Activated CD4-positive, alpha-beta T cell treated with anti-CD3 and anti-CD28 coated beads, Interleukin-2, Interleukin-6, amounts not matched to agents 100 ng/mL and 50 ng/mL, durations not matched to agents 16 hours and 8 hours (primary cell): ENCODE results near the gene SYCE1.
"Not testable (repeated sequence)": the region's sequence is repeated elsewhere in the genome, so short reads cannot be mapped to it uniquely, and the experiment has no call there.

Experiments used
- DNase-seq: peaks from one replicate; pipeline ENCODE4 v3.0.0-alpha.2; 2020

SYCE1 gene

GRCh38 chr10:133555521-133555920, 9.9 kb downstream of the SYCE1 start:
- no peak for DNase-seq

DNA sequence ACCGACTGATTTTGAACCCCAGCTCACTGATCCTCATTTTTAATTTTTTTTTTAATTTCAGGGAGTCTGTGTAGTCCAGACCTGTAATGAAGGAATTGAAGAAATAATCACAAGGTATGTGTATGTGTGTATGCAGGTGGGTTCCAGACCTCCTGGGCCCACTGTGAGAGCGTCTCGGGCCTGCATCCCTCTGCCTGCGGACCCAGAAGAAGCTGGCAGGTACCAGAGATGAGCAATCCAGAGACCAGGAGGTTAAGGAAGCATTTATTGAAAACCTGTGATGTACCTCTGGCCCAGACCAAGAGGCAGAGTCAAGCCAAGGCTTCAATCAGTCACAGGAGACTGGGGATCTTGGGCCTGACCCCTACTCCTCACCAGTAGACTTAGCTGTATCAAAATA, 10.8 kb downstream of the SYCE1 start:
- no peak for DNase-seq

DNA sequence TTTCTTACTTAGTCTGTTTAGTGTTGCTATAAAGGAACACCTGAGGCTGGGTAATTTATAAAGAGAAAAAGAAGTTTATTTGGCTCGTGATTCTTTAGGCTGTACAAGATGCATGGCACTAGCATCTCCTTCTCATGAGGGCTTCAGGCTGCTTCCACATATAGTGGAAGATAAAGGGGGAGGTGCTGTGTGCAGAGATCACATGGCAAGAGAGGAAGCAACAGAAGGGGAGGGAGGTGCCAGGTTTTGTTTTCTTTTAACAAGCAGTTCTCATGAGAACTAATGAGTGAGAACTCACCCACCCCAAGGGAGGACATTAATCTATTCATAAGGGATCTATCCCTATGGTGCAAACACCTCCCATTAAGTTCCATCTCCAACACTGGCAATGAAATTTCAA, 20.9 kb downstream of the SYCE1 start:
- DNase-seq: no peak

DNA sequence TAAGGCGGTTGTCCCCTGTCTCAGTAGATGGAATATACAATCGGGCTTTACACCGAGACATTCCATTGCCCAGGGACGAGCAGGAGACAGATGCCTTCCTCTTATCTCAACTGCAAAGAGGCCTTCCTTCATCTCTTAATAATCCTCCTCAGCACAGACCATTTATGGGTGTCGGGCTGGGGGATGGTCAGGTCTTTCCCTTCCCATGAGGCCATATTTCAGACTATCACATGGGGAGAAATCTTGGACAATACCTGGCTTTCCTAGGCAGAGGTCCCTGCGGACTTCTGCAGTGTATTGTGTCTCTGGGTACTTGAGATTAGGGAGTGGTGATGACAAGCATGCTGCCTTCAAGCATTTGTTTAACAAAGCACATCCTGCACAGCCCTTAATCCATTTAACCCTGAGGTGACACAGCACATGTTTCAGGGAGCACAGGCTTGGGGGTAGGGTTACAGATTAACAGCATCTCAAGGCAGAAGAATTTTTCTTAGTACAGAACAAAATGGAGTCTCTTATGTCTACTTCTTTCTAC, 23.9 kb downstream of the SYCE1 start:
- not testable (repeated sequence) for DNase-seq

- DNase-seq: no peak
Measured at GRCh38 chr10:133537546-133538545, 27.5 kb downstream of the SYCE1 start.

DNA sequence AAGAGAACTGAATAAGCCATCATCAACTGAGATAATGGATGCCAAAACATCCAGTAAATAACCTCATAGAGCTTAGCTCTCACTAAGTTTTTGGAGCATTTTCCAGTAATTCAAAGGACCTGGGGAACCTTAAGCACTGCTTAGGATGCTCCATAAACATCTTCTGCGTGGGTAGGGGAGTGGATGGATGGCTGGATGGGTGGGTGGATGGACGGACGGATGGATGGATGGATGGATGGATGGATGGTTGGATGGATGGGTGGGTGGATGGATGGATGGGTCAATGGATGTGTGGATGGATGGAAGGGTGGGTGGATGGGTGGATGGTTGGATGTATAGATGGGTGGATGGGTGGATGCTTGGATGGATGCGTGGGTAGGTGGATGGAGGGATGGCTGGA, 29.2 kb downstream of the SYCE1 start:
- DNase-seq: no peak

- DNase-seq: no peak
Measured at GRCh38 chr10:133534417-133534816, 31.0 kb downstream of the SYCE1 start.

- DNase-seq: no peak
Measured at GRCh38 chr10:133532871-133533270, 32.5 kb downstream of the SYCE1 start.

- DNase-seq: no peak
Measured at GRCh38 chr10:133530506-133530905, 34.9 kb downstream of the SYCE1 start.

- DNase-seq: no peak
Measured at GRCh38 chr10:133529576-133529946, 35.8 kb downstream of the SYCE1 start.

DNA sequence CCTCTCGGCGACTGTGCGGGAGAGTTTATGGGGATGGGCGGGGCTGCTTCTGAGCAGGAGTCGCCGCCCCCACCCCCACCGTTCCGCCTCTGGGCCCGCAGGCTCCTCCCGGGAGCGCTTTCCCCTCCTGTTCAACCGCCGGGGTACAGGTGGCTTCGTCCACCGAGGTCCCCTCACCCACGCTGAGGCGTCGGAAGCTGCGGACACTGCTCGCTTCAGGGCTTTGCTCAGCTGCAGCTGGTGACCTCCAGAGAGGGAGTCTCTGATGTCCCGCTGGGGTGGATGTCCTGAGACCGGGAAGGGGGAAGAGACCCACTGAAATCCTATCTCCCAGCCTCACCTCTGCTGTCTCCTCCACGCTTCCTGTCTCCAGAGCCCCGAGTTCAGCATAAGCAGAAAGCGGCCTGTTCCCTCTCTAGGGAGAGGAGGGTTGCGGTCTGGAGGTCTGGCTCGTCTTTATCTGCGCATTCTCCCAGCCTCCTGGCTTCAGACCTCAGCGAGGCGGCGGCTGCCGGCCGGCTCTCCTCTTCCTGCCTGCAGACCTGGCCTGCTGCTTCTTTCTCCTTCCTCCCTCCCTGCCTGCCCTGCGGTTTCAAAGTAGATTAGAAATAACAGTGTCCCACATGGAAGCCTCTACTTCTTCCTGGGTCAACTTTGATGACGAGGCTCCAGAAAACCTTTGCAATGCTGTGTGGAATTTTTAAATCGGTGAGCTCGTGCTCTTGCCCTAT, 36.4 kb downstream of the SYCE1 start:
- DNase-seq: peak; percentile 4

- no peak for DNase-seq
Measured at GRCh38 chr10:133528296-133528844, 37.0 kb downstream of the SYCE1 start.

DNA sequence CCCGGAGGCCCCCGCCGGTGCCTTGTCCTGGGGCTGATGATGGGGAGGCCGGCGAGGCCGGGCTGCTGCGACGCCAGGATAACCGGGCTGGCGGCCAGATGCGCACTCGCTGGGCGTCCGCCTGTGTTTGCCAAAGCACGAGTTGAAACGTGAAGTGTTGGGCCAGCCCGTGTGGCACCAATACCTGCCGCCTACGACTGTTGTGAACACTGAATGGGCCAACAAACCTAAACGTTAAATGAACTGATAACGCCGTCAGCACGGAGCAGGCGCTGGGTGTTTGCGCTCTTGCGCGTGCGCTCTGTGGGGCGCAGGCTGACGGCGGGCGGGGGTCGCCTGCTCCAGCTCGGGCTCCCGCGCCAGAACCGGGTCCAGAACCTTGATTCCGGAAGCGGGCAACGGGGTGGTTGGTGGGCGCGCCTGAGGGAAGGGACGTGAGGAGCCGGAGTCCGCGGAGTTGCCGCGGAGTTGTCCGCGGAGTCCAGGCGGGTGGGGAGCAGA, 37.6 kb downstream of the SYCE1 start:
- DNase-seq: no peak

GRCh38 chr10:133526957-133527588, 38.3 kb downstream of the SYCE1 start, which contains the start of gene CYP2E1:
Gene CYP2E1 (plus strand): TSS chr10:133527363. CDS start chr10:133527396, 33 bp downstream.
- DNase-seq: no peak

- no peak for DNase-seq
Measured at GRCh38 chr10:133525444-133525843, 39.9 kb downstream of the SYCE1 start.

DNA sequence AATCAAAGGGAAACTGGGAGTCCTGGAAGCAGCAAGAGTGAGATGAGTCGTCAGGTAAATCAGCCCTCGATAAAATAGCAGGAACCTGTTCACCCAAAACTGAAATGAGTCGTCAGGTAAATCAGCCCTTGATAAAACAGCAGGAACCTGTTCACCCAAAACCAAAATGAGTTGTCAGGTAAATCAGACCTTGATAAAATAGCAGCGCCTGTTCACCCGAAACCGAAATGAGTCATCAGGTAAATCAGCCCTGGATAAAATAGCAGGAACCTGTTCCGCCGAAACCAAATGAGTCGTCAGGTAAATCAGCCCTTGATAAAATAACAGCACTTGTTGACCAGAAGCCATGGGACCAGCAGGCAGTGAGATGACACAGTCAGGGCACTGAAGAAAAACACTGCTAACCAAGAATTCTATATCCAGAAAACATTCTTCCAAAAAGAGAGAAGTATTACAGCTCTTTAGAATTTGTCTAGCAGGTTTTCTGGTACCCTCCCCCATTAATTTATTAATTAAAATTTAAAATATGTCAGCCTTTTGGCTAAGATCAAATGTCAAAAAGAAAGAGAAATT, 41.7 kb downstream of the SYCE1 start:
- no peak for DNase-seq

DNA sequence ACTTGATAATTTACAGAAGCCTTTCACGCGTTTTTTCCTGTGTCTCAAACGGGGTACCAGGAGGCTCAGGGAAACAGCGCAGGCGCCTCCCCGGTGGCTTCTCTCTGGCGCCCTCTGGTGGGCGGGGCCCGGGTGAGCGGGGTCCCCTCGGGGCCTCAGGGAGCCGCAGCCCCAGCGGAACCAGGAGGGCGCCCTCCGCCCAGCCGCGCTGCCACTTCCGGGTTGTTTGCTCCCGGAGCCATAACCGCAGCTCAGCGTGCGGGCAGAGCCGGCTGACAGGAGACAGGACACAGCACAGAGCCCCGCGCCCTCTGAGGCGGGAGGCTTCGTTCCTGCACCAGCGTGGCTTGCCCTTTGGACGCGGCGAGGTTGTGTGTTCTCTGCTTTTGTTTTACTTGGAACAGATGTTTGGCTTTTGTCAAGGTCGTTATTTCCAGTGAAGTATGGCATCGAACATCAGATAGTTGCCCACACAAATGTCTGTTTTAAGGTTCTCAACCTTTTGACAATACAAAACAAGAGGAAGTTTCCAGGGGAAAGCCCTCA, 45.1 kb downstream of the SYCE1 start:
- DNase-seq: peak; percentile 94

- not testable (repeated sequence) for DNase-seq
Measured at GRCh38 chr10:133518517-133518916, 46.9 kb downstream of the SYCE1 start.

DNA sequence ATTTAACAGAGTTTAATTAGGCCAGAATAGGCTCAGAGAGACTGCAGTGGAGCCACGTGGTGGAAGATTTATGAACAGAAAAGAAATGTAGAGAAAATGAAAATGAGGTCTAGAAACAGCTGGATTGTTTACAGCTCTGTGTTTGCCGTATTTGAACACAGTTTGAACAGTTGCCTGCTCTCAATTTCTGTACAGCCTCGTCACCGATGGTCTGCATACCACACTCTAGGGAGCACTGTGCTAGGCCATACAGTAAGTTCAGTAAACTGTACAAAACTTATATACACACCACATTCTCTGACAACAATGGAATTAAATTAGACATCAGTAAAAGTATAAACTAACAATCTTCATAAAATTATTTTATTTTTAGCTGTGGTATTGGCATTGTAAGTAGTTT, 49.3 kb downstream of the SYCE1 start:
- DNase-seq: no peak

GRCh38 chr10:133515471-133515870, 49.9 kb downstream of the SYCE1 start:
- DNase-seq: no peak

- no peak for DNase-seq
Measured at GRCh38 chr10:133511907-133512528, 53.4 kb downstream of the SYCE1 start.
